ENCODE data around the gene PAM.

Gene PAM

DNA sequence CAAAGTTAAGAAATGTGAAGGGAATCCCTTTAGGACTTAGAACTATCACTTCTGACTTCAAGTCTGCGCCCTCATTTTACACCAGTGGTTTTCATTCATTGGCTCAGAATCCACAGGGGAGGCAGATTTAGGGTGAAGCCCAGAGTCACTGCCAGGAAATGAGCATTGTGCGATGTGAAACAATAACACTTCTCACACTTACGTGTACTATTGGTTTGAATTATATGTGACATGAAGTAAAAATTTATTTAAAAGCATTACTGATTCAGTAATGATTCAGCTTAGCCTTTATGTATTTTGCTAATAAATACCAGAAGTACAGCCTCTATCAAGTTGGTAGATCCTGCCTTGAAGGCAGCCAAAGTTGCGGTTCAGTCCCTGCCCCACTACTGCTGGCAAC, 98.6 kb downstream of the PAM start:
- TF ChIP-seq CTCF (IDR thresholded peaks at IDR 0.05; ENCODE audit: borderline replicate concordance, control extremely low read depth, extremely low read depth, insufficient read depth, missing control alignments), result no peak
- DNase-seq (ENCODE audit: low spot score), result no peak
- in situ Hi-C loops (cut with MboI; ENCODE audit: low sequenced_read_pairs, unreplicated experiment), result no loop called here

DNA sequence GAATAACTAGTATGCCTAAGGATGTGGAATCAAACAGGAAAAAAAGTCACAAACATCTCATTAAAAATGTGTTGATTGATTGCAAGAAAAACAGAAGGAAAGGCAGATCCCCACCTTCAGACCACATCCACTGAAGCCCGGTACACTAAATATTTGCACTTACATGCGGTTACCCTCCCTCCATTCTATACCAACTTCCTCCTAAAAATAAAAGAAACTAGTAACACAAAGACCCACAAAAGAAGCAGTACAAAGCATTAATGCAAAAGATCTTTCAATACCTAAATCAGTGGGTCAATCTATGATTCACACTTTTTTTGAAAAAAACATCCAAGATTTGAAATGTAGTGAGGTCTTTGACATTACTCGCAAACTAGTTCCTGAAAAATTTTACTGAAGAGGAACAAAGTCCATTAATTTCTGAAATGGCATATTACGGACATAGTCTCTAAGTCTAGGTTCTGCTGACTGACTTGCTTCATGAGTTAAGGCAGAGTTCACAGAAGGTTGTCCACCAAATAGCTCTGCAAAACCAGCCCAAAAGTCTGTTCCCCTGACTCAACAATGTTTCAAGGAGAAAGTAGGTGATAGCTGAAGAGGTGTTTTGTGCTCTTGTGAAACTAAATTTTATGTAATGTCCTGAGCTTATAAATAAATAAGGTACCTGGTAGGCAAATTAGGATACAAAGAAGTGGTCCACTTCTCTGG, 100.7 kb downstream of the PAM start:
- in situ Hi-C loops (cut with MboI; ENCODE audit: low sequenced_read_pairs, unreplicated experiment), result no loop called here
- no peak for DNase-seq (ENCODE audit: low spot score)
- no peak for TF ChIP-seq CTCF (IDR thresholded peaks at IDR 0.05; ENCODE audit: borderline replicate concordance, control extremely low read depth, extremely low read depth, insufficient read depth, missing control alignments)

- no peak for DNase-seq (ENCODE audit: low spot score)
- no peak for TF ChIP-seq CTCF (IDR thresholded peaks at IDR 0.05; ENCODE audit: borderline replicate concordance, control extremely low read depth, extremely low read depth, insufficient read depth, missing control alignments)
- in situ Hi-C loops (cut with MboI; ENCODE audit: low sequenced_read_pairs, unreplicated experiment), result no loop called here
Measured at GRCh38 chr5:102856389-102856777, 101.3 kb downstream of the PAM start.

- in situ Hi-C loops (cut with MboI; ENCODE audit: low sequenced_read_pairs, unreplicated experiment), result no loop called here
- no peak for TF ChIP-seq CTCF (IDR thresholded peaks at IDR 0.05; ENCODE audit: borderline replicate concordance, control extremely low read depth, extremely low read depth, insufficient read depth, missing control alignments)
- no peak for DNase-seq (ENCODE audit: low spot score)
Measured at GRCh38 chr5:102857076-102857818, 102.1 kb downstream of the PAM start.

- no peak for TF ChIP-seq CTCF (IDR thresholded peaks at IDR 0.05; ENCODE audit: borderline replicate concordance, control extremely low read depth, extremely low read depth, insufficient read depth, missing control alignments)
- DNase-seq (ENCODE audit: low spot score), result no peak
- in situ Hi-C loops (cut with MboI; ENCODE audit: low sequenced_read_pairs, unreplicated experiment), result no loop called here
Measured at GRCh38 chr5:102858221-102858620, 103.1 kb downstream of the PAM start.

- DNase-seq (ENCODE audit: low spot score), result no peak
- no peak for TF ChIP-seq CTCF (IDR thresholded peaks at IDR 0.05; ENCODE audit: borderline replicate concordance, control extremely low read depth, extremely low read depth, insufficient read depth, missing control alignments)
- in situ Hi-C loops (cut with MboI; ENCODE audit: low sequenced_read_pairs, unreplicated experiment), result no loop called here
Measured at GRCh38 chr5:102858808-102859207, 103.7 kb downstream of the PAM start.

Measured in GM13976 (cell line).